GM18498 (cell line): ENCODE results near the gene PRM3.
A peak's percentile ranks its signal among the peaks of the same experiment; 100 is the strongest.

Experiments
- ATAC-seq: cut with Tn5 transposase; IDR thresholded peaks from one replicate; pipeline ENCODE4 v1.9.1; 2021; ENCODE audit warnings: mild to moderate bottlenecking, moderate library complexity; ENCODE audit not compliant: unreplicated experiment

Gene PRM3

GRCh38 chr16:11248133-11248532, 25.3 kb downstream of the PRM3 start:
- ATAC-seq = no peak

DNA sequence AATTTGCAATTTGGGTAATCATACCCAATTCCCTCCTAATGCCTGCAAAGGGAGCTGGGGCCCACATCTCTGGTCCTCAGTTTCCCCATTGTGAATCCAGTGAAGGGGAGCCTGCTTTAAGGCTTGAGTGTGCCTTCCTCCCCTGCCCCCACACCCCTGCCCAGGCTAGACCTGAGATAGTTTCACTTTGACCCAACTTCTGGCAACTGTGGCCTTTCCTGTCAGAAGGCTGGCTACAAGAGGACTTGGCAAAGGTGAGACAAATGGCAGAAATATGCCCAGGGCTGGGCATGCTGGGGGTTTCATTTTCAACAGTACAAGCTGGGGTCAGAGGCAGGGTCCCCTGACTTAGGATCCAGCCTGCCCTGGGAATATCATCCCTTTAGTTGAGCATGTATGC, 27.4 kb downstream of the PRM3 start:
- ATAC-seq = no peak

GRCh38 chr16:11245222-11245737, 28.1 kb downstream of the PRM3 start:
- ATAC-seq = no peak

DNA sequence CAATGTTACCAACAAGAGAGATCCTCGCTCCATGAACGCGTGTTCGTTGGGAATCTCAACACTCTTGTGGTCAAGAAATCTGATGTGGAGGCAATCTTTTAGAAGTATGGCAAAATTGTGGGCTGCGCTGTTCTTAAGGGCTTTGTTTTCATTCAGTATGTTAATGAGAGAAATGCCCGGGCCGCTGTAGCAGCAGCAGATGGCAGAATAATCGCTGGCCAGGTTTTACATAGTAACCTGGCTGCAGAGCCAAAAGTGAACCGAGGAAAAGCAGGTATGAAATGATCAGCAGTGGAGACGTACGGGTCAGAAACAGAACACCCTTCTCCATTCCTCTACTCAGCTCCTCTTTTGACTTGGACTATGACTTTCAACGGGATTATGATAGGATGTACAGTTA, 30.8 kb downstream of the PRM3 start:
- ATAC-seq = no peak

- no peak for ATAC-seq
Measured at GRCh38 chr16:11241480-11242204, 31.8 kb downstream of the PRM3 start.

GRCh38 chr16:11240636-11241473, 32.6 kb downstream of the PRM3 start:
- ATAC-seq = no peak

- ATAC-seq = no peak
Measured at GRCh38 chr16:11239644-11240632, 33.5 kb downstream of the PRM3 start.

DNA sequence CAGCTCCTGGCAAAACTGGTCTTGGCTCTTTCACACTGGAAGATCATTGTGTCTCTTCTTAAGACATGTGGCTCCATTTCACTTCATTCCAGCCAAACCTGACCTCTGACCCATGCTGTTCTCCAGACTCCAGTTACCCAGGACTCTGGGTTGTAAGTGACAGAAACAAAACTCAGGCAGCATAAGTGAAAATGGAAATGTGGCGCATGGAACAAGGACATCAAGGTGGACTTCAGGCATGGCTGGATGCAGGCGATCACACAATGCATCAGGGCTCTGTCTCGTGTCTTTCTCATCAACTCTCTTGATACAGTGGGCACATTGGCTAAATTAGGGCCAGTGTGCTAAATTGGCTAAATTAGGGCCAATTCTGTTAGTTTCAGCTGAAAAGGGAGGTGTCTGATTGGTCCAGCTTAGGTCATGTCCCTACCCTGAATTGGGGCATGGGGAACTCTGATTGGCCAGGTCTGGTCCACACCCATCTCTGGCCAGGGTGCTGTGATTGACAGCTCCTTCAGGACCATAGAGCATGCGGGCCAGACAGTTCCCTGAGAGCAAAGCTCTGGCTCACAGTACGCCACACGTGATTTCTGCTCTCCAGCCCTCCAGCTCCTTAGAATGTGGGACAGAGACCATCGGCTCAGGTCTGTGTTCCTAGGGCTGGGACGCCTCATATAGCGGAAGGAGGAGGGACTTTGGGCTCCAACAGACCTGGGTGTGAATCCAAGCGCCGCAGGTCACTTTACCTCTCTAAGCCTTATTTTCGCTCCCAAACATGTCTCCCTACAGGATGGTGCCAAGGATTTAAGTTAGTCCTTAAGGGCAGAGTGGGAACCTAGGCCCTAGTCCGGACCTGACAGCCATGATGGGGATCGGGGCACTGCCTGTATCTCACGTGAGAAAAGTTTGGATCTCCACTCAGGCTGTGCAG, 34.9 kb downstream of the PRM3 start:
- no peak for ATAC-seq

- no peak for ATAC-seq
Measured at GRCh38 chr16:11236461-11237254, 36.8 kb downstream of the PRM3 start.

DNA sequence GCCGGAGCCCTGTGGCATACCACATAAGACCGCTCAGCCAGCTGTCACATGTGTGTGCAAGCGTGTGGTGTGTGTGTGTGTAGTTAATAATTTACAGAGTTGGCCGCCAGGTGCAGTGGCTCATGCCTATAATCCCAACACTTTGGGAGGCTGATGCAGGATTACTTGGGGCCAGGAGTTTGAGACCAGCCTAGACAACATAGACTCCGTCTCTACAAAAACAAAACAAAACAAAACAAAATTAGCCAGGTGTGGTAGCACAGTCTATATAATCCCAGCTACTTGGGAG, 37.8 kb downstream of the PRM3 start:
- ATAC-seq = no peak

GRCh38 chr16:11234884-11235702, 38.3 kb downstream of the PRM3 start:
- no peak for ATAC-seq

GRCh38 chr16:11233727-11234376, 39.6 kb downstream of the PRM3 start:
- ATAC-seq = no peak

DNA sequence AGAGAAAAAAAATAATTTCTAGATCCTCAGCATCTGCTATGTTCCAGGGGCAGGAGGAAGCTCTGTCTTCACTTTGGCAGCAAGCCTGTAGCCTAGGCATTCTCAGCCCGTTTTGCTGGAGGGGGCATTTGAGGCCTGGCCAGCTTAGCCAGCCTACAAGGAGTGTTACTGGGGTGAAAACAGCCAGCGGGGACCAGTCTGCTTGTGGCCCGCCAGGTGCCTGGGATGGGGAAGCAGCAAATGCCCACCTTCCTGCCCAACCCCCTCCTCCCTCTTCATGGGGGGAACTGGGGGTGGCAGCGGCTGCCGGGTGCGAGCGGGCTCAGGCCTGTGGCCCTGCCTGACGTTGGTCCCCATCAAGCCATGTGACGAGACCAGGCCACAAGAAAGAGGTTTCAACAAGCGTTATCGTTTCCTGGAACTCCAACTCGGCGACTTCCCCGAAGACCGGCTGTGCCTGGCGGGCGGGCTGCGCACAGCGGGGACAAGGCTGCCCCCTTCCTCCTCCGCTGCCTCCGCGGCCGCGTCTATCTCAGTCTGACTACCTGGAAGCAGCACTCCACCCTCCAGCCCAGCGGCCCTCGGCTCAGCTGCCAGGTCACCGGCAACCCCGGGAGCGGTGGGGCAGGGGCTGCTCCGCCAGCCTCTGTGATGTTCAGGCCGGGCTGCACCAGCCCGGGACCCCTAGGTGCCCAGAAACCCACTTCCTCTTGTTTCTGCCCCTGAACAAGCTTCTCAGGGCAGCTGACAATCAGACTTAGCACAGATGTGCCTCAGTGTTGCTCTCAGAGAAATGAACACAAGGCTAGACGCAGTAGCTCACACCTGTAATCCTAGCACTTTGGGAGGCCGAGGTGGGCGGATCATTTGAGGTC, 40.3 kb downstream of the PRM3 start:
- peak; percentile 56 for ATAC-seq

DNA sequence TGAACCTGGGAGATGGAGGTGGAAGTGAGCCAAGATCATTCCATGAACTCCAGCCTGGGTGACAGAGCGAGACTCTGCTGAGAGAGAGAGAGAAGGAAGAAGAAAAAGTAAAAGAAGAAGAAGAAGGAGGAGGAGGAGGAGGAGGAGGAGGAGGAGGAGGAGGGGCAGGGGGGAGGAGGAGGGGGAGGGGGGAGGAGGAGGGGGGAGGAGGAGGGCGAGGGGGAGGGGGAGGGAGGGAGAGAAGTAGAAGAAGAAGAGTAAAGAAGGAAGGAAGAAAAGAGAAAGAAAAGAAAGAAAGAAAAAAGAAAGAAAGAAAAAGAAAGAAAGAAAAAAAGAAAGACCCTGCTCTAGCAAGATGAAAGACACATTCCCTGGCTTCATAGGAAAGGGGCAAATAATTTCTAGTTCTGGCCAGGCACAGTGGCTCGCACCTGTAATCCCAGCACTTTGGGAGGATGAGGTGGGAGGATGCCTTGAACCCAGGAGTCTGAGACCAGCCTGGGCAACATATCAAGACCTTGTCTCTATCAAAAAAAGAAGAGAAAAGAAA, 41.1 kb downstream of the PRM3 start:
- no peak for ATAC-seq

GRCh38 chr16:11231367-11231970, 42.0 kb downstream of the PRM3 start:
- ATAC-seq = no peak

- no peak for ATAC-seq
Measured at GRCh38 chr16:11229906-11230305, 43.5 kb downstream of the PRM3 start.
